Stimulated activated naive CD8-positive, alpha-beta T cell treated with anti-CD3 and anti-CD28 coated beads, Interleukin-15, amount 100 ng/mL, for 72 hours (primary cell): ENCODE data around the gene ZNF521.

Experiments
- ATAC-seq: fragments of 150-1000 bp; cut with Tn5 transposase; 2 replicates; pipeline ENCODE4 v1.10.0; 2021; ENCODE audit warnings: mild to moderate bottlenecking, moderate library complexity
- DNase-seq, 2 donors: peaks; one replicate each; pipeline ENCODE4 v3.0.0; 2021 to 2022
- H3K27ac Mint-ChIP-seq, 2 donors: one replicate each; pipeline ENCODE4 v1.8.0; 2022; ENCODE audit warnings: mild to moderate bottlenecking in 2 of 2, mixed read lengths in 2 of 2, moderate library complexity in 2 of 2
- H3K27me3 Mint-ChIP-seq: one replicate; pipeline ENCODE4 v1.8.0; 2022; ENCODE audit warnings: mixed read lengths
- H3K4me1 Mint-ChIP-seq: one replicate; pipeline ENCODE4 v1.8.0; 2022; ENCODE audit warnings: mild to moderate bottlenecking, mixed read lengths
- H3K4me3 Mint-ChIP-seq, 2 donors: one replicate each; pipeline ENCODE4 v1.8.0; 2022; ENCODE audit warnings: mild to moderate bottlenecking in 2 of 2, mixed read lengths in 2 of 2, moderate library complexity in 1 of 2
- H3K9me3 Mint-ChIP-seq, 2 donors: one replicate each; pipeline ENCODE4 v1.8.0; 2022; ENCODE audit warnings: mixed read lengths in 2 of 2

ZNF521 gene

GRCh38 chr18:25166113-25166512 lies 185.9 kb downstream of the ZNF521 start:
- Mint-ChIP-seq H3K9me3 (no peaks in the 10 kb centered on the region), H3K27ac (no peak overlapping the region), H3K4me1 (peaks cover 23% of the 10 kb centered on the region), H3K27me3 (peaks cover 12% of the 10 kb centered on the region), H3K4me3 (no peak overlapping the region)
- no peak for DNase-seq
- no peak for ATAC-seq

- no peak for DNase-seq
- H3K27me3 Mint-ChIP-seq: peaks cover 12% of the 10 kb centered on the region
- H3K9me3 Mint-ChIP-seq: no peaks in the 10 kb centered on the region
- H3K4me3 Mint-ChIP-seq: peak overlapping the region; percentile 58 to 64
- peak; percentile 81 for ATAC-seq
- H3K27ac Mint-ChIP-seq: peak overlapping the region in 1 of 2 donors; percentile 49
- H3K4me1 Mint-ChIP-seq: peaks cover 23% of the 10 kb centered on the region
These were observed 186.8 kb downstream of the ZNF521 start for GRCh38 chr18:25164848-25165811.

- no peaks in the 10 kb centered on the region for H3K9me3 Mint-ChIP-seq
- peak overlapping the region in 1 of 2 donors; percentile 49 for H3K27ac Mint-ChIP-seq
- peak overlapping the region; percentile 58 to 64 for H3K4me3 Mint-ChIP-seq
- H3K4me1 Mint-ChIP-seq: peaks cover 23% of the 10 kb centered on the region
- H3K27me3 Mint-ChIP-seq: peaks cover 12% of the 10 kb centered on the region
- ATAC-seq (peak; percentile 35), DNase-seq (no peak)
These were observed 187.6 kb downstream of the ZNF521 start for GRCh38 chr18:25164211-25164847.

GRCh38 chr18:25153426-25153825 lies 198.5 kb downstream of the ZNF521 start:
- no peaks in the 10 kb centered on the region for H3K4me1 Mint-ChIP-seq
- H3K27ac Mint-ChIP-seq: no peak overlapping the region
- no peak for DNase-seq

GRCh38 chr18:25147877-25148488 lies 204.0 kb downstream of the ZNF521 start:
- ATAC-seq: no peak
- H3K4me1 Mint-ChIP-seq: no peaks in the 10 kb centered on the region
- no peaks in the 10 kb centered on the region for H3K27me3 Mint-ChIP-seq
- no peak overlapping the region for H3K27ac Mint-ChIP-seq
- H3K4me3 Mint-ChIP-seq: no peak overlapping the region
- H3K9me3 Mint-ChIP-seq: peaks cover 0 to 4% of the 10 kb centered on the region in 2 donors
- no peak for DNase-seq

More at GRCh38 chr18:25153426-25153825, 198.5 kb downstream of the ZNF521 start:
- Mint-ChIP-seq H3K27me3 (no peaks in the 10 kb centered on the region), H3K4me3 (no peak overlapping the region), H3K9me3 (peaks cover 0 to 4% of the 10 kb centered on the region in 2 donors)
- no peak for ATAC-seq

- H3K27ac Mint-ChIP-seq: no peak overlapping the region
- no peaks in the 10 kb centered on the region for H3K4me1 Mint-ChIP-seq
- no peak overlapping the region for H3K4me3 Mint-ChIP-seq
- H3K27me3 Mint-ChIP-seq: no peaks in the 10 kb centered on the region
- ATAC-seq: no peak
- DNase-seq: no peak
- H3K9me3 Mint-ChIP-seq: no peaks in the 10 kb centered on the region
These were observed 205.5 kb downstream of the ZNF521 start for GRCh38 chr18:25146512-25146910.

GRCh38 chr18:25145731-25146511 lies 206.0 kb downstream of the ZNF521 start:
- no peak overlapping the region for H3K4me3 Mint-ChIP-seq
- DNase-seq (no peak), ATAC-seq (no peak)
- H3K9me3 Mint-ChIP-seq: no peaks in the 10 kb centered on the region
- no peak overlapping the region for H3K27ac Mint-ChIP-seq
- H3K4me1 Mint-ChIP-seq: no peaks in the 10 kb centered on the region
- H3K27me3 Mint-ChIP-seq: no peaks in the 10 kb centered on the region

- DNase-seq (no peak), ATAC-seq (no peak)
- H3K9me3 Mint-ChIP-seq: no peaks in the 10 kb centered on the region
- H3K4me1 Mint-ChIP-seq: no peaks in the 10 kb centered on the region
- no peaks in the 10 kb centered on the region for H3K27me3 Mint-ChIP-seq
- no peak overlapping the region for H3K4me3 Mint-ChIP-seq
- no peak overlapping the region for H3K27ac Mint-ChIP-seq
These were observed 207.1 kb downstream of the ZNF521 start for GRCh38 chr18:25144820-25145219.

GRCh38 chr18:25141886-25142285 lies 210.1 kb downstream of the ZNF521 start:
- H3K4me1 Mint-ChIP-seq: no peaks in the 10 kb centered on the region
- H3K9me3 Mint-ChIP-seq: no peaks in the 10 kb centered on the region
- no peak overlapping the region for H3K27ac Mint-ChIP-seq
- H3K4me3 Mint-ChIP-seq: no peak overlapping the region
- H3K27me3 Mint-ChIP-seq: no peaks in the 10 kb centered on the region
- no peak for ATAC-seq
- DNase-seq: no peak

- H3K4me1 Mint-ChIP-seq: no peaks in the 10 kb centered on the region
- H3K27me3 Mint-ChIP-seq: no peaks in the 10 kb centered on the region
- H3K4me3 Mint-ChIP-seq: no peak overlapping the region
- DNase-seq: no peak
- H3K27ac Mint-ChIP-seq: no peak overlapping the region
- no peaks in the 10 kb centered on the region for H3K9me3 Mint-ChIP-seq
- no peak for ATAC-seq
These were observed 210.6 kb downstream of the ZNF521 start for GRCh38 chr18:25141399-25141798.

GRCh38 chr18:25140962-25141308 lies 211.0 kb downstream of the ZNF521 start:
- H3K4me3 Mint-ChIP-seq: no peak overlapping the region
- H3K9me3 Mint-ChIP-seq: no peaks in the 10 kb centered on the region
- H3K27ac Mint-ChIP-seq: no peak overlapping the region
- H3K4me1 Mint-ChIP-seq: no peaks in the 10 kb centered on the region
- ATAC-seq: no peak
- DNase-seq: no peak
- H3K27me3 Mint-ChIP-seq: no peaks in the 10 kb centered on the region

- Mint-ChIP-seq H3K4me3 (no peak overlapping the region), H3K27me3 (no peaks in the 10 kb centered on the region), H3K27ac (peak overlapping the region in 1 of 2 donors; percentile 25), H3K4me1 (no peaks in the 10 kb centered on the region), H3K9me3 (no peaks in the 10 kb centered on the region)
- DNase-seq: no peak
- no peak for ATAC-seq
These were observed 211.6 kb downstream of the ZNF521 start for GRCh38 chr18:25140124-25140961.

GRCh38 chr18:25137197-25137472 lies 214.8 kb downstream of the ZNF521 start:
- no peaks in the 10 kb centered on the region for H3K27me3 Mint-ChIP-seq
- ATAC-seq (no peak), DNase-seq (no peak)
- H3K4me3 Mint-ChIP-seq: no peak overlapping the region
- H3K27ac Mint-ChIP-seq: no peak overlapping the region
- H3K9me3 Mint-ChIP-seq: no peaks in the 10 kb centered on the region
- no peaks in the 10 kb centered on the region for H3K4me1 Mint-ChIP-seq

GRCh38 chr18:25136416-25137196 lies 215.4 kb downstream of the ZNF521 start:
- H3K4me1 Mint-ChIP-seq: no peaks in the 10 kb centered on the region
- ATAC-seq: no peak

More at GRCh38 chr18:25136416-25137196, 215.4 kb downstream of the ZNF521 start:
- Mint-ChIP-seq H3K9me3 (no peaks in the 10 kb centered on the region), H3K27me3 (no peaks in the 10 kb centered on the region), H3K4me3 (no peak overlapping the region), H3K27ac (no peak overlapping the region)
- no peak for DNase-seq
